Measurements from ENCODE around the gene BMP3.

Gene BMP3

GRCh38 chr4:81042578-81043365 is 12.3 kb downstream of the BMP3 start:
- no peak for DNase-seq

- DNase-seq = no peak
Observed at GRCh38 chr4:81049330-81049729, 18.8 kb downstream of the BMP3 start.

GRCh38 chr4:81049907-81050306 is 19.4 kb downstream of the BMP3 start:
- no peak for DNase-seq

- peak; percentile 44 for DNase-seq
Observed at GRCh38 chr4:81052119-81053068, 21.9 kb downstream of the BMP3 start.

- no peak for DNase-seq
Observed at GRCh38 chr4:81058621-81059020, 28.1 kb downstream of the BMP3 start.

GRCh38 chr4:81060587-81061343 is 30.3 kb downstream of the BMP3 start:
- no peak for DNase-seq

GRCh38 chr4:81061344-81061730 is 30.8 kb downstream of the BMP3 start:
- no peak for DNase-seq

GRCh38 chr4:81062001-81062400 is 31.5 kb downstream of the BMP3 start:
- DNase-seq = no peak

GRCh38 chr4:81065446-81065845 is 34.9 kb downstream of the BMP3 start:
- no peak for DNase-seq

- peak; percentile 67 for DNase-seq
Observed at GRCh38 chr4:81069706-81070331, 39.3 kb downstream of the BMP3 start.

- DNase-seq = no peak
Observed at GRCh38 chr4:81071013-81071412, 40.5 kb downstream of the BMP3 start.

- DNase-seq = no peak
Observed at GRCh38 chr4:81081156-81081555, 50.6 kb downstream of the BMP3 start.

- no peak for DNase-seq
Observed at GRCh38 chr4:81084029-81084428, 53.5 kb downstream of the BMP3 start.

GRCh38 chr4:81084634-81085033 is 54.1 kb downstream of the BMP3 start:
- DNase-seq = no peak

GRCh38 chr4:81085291-81085690 is 54.8 kb downstream of the BMP3 start:
- no peak for DNase-seq

- no peak for DNase-seq
Observed at GRCh38 chr4:81085979-81086378, 55.5 kb downstream of the BMP3 start.

GRCh38 chr4:81093720-81094401 is 63.4 kb downstream of the BMP3 start:
- no peak for DNase-seq

- DNase-seq = no peak
Observed at GRCh38 chr4:81095389-81095788, 64.9 kb downstream of the BMP3 start.

GRCh38 chr4:81096566-81096965 is 66.1 kb downstream of the BMP3 start:
- no peak for DNase-seq

- no peak for DNase-seq
Observed at GRCh38 chr4:81102107-81102506, 71.6 kb downstream of the BMP3 start.

GRCh38 chr4:81106150-81106549 is 75.6 kb downstream of the BMP3 start:
- DNase-seq = no peak

Data from stimulated activated CD4-positive, alpha-beta T cell treated with anti-CD3 and anti-CD28 coated beads, Interleukin-4, amount 100 ng/mL, for 24 hours (primary cell).